Measurements from ENCODE around the gene SLFN11.
"Not testable (repeated sequence)": the region's sequence is repeated elsewhere in the genome, so short reads cannot be mapped to it uniquely, and the experiment has no call there.

The SLFN11 gene

GRCh38 chr17:35350493-35350892, 22.9 kb downstream of the SLFN11 start:
- no peak for DNase-seq

GRCh38 chr17:35345926-35346771, 27.3 kb downstream of the SLFN11 start:
- DNase-seq, result peak; percentile 23

- no peak for DNase-seq
Measured at GRCh38 chr17:35345445-35345925, 27.9 kb downstream of the SLFN11 start.

- DNase-seq, result no peak
Measured at GRCh38 chr17:35344262-35344661, 29.2 kb downstream of the SLFN11 start.

- no peak for DNase-seq
Measured at GRCh38 chr17:35342276-35342675, 31.1 kb downstream of the SLFN11 start.

GRCh38 chr17:35341411-35341992, 31.9 kb downstream of the SLFN11 start:
- no peak for DNase-seq

- DNase-seq, result no peak
Measured at GRCh38 chr17:35338230-35338629, 35.2 kb downstream of the SLFN11 start.

GRCh38 chr17:35337364-35337763, 36.1 kb downstream of the SLFN11 start:
- DNase-seq, result no peak

- not testable (repeated sequence) for DNase-seq
Measured at GRCh38 chr17:35333578-35333977, 39.8 kb downstream of the SLFN11 start.

- no peak for DNase-seq
Measured at GRCh38 chr17:35322749-35323148, 50.7 kb downstream of the SLFN11 start.

GRCh38 chr17:35315971-35316370, 57.5 kb downstream of the SLFN11 start:
- no peak for DNase-seq

GRCh38 chr17:35315283-35315682, 58.1 kb downstream of the SLFN11 start:
- DNase-seq, result no peak

- DNase-seq, result no peak
Measured at GRCh38 chr17:35314415-35315216, 58.8 kb downstream of the SLFN11 start.

GRCh38 chr17:35313875-35314409, 59.5 kb downstream of the SLFN11 start:
- DNase-seq, result no peak

- peak; percentile 71 for DNase-seq
Measured at GRCh38 chr17:35312790-35313711, 60.4 kb downstream of the SLFN11 start.

- DNase-seq, result no peak
Measured at GRCh38 chr17:35312346-35312745, 61.1 kb downstream of the SLFN11 start.

- DNase-seq, result not testable (repeated sequence)
Measured at GRCh38 chr17:35309345-35309744, 64.1 kb downstream of the SLFN11 start.
